UCSD-AML1 (cell line): ENCODE data around the gene GREB1L.
"Not testable (repeated sequence)": the region's sequence is repeated elsewhere in the genome, so short reads cannot be mapped to it uniquely, and the experiment has no call there.

Experiments used
- DNase-seq: peaks from one replicate; lab custom pipeline; 2025; ENCODE audit not compliant: unreplicated experiment; lab: John Stamatoyannopoulos, UW

GREB1L gene

DNA sequence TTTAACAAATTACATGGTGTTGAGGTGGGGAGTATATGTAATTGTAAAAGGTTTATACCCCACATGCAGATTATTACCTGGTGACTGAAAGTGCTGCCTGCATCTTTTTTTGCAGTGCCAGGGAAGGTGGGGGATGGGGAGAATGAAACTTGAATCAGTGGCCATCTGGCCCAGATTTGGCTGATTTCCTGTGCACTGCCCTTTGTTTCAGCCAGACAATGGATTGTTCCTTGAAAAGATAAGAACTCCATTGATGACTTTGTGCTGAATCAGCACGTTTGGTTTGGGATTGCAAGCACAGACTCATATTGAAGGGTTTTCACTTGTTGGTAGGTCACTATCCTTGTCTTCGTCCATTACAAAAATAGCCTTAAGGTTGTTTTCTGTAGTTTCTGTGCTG, 20.9 kb downstream of the GREB1L start:
- no peak for DNase-seq

DNA sequence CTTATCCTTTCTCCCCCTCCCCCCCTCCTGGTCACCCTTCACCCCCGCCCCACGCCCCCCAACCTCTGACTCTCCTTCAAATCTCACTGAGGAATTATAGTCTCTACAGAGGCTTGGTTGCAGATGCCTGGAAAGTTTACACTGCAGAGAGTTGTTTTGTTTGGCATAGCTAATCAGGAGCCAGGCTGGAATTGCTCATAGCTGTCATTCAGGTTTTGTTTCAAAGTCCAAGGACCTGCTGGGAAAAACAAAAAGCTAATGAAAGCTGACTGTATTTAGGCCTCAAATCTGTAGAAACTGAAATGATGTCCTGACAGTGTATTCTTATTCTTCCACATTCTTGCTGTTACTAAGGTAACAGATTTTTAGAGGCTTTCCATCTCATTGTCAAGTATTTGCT, 22.6 kb downstream of the GREB1L start:
- no peak for DNase-seq

DNA sequence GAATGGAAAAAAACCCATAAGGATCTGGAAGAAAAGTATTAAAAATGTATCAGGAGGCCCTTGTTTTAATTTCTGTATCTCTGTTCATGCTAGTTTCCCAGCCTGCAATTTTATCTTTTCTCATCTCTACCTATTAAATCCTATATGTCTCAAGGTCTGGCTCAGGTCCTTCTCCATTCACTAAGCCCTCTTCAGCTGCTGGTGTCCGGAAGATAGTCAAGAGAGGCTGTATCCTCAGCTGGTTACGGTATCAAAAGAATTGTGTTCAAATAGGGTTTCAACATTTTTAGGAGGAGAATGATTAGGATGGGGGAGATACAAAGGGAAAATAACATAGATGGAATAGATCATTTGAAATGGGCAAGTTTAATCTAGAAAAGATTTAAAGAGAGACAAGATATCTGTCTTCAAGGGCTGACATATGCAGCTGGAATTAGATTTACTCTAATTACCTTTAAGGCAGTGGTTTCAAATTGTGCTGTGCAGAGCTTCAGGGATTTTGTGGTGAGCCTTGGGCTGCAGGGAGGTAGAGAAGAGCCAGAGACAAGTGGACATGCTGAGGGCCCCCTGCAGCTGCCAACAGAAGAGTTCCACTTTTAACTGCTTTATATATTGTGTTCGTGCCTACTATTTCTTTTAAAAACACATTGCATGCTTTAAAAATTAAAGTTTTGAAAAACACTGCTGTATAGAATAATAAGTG, 24.1 kb downstream of the GREB1L start:
- DNase-seq = no peak

DNA sequence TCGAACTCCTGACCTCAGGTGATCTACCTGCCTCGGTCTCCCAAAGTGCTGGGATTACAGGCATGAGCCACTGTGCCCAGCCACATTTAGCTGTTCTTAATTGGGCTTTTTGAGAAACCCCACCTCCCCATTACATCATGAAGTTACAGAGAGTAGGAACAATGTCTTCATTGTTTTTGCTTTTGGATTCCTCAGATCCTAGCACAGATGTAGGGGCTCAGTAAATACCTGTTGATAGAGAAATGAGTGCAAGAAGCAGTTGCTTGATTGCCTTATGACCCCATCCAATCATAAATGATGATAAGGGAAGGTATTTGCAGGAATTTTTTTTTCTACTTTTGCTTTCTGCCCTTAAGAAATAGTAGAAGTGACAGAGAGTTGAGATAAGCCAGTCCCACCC, 25.4 kb downstream of the GREB1L start:
- DNase-seq = no peak

DNA sequence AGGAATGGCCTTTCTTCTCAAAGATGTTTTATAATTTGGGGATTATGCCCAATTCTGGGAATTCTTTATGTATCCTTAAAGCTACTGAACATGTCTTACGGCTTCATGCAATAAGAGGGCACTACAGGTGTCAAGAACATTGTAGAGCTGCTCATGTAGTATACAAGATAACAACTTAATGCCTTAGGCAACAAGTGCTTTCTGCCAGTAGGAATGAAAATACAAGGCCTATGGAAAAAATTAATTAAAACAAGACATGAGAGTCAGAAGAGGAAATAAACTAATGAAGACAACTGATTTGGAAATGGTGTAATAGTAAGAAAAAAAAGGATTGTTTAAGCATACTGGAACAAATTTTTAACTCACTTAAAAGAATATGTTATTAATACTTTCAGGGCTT, 27.3 kb downstream of the GREB1L start:
- no peak for DNase-seq

DNA sequence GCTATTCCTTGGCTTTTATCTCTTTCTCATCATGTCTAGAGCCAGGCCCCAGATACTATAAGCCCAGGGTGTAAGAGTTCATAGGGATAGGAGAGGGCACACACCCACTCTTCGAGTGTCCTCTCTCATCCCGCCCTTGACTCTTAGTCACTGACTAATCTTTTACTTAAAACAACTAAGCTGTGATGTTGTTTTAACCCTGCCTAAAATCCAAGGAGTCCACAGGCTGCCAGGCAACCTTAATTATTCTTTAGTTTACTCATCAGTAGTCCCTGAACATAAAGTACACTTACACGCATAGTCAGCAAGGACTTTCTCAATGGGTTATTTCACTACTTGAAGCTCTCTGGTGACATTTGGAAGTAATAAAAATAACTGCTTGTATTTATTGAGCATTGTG, 28.4 kb downstream of the GREB1L start:
- DNase-seq = no peak

DNA sequence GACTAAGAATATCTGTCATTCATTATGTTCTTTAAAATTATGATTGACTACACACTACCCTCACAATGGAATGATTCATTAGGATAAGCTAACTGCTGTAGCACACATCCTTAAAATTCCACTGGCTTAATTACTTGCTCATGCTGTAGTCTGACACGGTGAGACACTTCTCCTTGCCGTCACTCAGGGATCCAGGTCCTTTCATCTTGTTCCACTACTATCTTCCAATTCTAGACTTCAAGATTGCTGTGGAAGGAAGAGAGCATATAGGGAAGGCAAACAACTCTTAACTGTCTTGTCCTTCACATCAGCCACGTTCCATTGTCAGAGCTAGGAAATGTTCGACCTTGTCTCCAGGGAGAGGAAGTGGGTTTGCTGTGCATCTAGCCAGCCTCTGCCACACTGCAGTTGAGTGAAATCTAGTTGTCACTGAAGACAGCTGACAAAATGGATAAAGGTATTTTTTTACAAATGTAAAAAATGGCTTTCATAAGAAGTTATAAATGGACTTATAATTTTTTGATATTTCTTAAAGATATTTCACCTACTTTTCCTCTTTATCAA, 30.1 kb downstream of the GREB1L start:
- no peak for DNase-seq

DNA sequence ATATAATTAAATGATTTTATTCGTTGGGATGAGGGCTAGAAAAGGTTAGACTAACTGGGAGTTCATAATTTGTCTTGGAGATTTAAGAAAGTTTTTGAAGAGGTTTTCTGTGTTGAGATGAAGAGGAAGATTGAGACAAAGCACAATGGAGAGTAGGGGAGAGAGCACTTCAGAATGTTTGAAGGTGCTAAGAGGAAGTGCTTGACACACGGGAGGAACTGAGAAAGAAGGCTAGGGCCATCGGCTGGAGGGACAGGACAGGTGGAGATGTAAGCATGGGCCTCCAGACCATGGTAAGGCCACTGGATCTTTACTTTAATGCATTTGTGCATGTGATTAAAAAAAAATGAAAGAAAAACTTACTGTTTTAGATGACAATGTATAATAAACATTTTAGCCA, 31.5 kb downstream of the GREB1L start:
- no peak for DNase-seq

DNA sequence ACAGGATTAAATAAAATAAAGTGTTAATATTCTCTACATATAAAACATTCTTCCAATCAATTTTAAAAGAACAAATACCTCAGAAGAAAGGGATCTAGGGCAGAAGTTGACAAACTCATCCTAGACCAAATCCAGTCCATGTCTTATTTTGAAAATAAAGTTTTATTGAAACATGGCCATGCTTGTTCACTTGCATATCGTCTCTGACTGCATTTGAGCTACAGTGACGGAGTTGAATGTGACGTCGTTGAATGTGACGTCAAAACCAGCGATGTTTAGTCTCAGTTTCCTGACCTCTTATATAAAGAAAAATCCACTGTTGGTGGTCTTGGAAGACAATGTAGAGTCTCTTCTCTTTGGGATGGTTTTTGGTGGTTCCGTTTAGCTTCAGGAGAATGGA, 33.6 kb downstream of the GREB1L start:
- no peak for DNase-seq

DNA sequence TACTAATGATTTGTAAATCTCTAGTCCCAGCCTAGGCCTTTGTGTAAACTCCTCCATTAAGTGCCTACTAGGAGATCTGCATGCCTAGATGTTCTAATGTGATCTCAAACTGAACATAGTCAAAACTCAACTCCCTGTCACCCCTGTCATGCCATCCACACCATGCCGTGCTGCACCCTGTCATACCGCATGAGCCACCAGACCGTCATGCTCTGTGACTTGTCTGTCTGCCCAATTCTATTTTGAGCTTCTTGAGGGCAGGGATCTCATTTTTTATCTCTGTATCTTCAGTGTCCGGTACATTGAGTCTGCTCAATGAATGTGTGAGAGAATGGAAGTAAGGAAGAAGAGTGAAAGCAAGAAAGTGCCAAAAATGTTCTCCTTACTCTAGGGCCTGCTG, 35.5 kb downstream of the GREB1L start:
- no peak for DNase-seq

DNA sequence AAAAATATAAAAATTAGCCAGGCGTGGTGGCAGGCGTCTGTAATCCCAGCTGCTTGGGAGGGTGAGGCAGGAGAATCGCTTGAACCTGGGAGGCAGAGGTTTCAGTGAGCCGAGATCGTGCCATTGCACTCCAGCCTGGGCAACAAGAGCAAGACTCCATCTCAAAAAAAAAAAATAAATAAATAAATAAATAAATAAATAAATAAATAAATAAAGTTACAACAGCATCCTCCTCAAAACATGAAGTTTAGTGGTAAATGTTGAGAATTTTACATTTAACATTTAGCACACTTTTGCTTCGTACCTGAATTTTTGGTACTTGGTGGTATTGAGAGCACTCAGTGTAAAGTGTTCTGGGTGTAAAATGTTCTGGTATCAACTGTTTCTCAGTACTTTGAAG, 36.2 kb downstream of the GREB1L start:
- not testable (repeated sequence) for DNase-seq

DNA sequence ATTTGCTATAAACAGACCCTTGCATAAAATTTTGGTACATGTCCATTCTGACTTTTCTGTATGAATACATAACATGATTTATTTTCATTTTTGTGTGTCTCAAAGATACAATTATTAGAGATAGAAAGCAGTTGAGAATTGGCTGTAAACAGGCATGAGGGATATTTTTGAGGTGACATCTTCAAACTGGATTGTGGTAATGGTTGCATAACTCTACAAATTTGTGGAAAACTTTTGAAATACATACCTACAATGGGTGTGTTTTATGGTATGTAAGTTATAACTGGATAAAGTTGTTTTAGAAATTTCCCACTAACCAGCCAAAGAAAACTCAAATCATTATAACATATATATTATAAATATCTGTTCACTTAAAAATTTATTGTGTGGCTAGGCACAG, 39.6 kb downstream of the GREB1L start:
- DNase-seq = no peak

DNA sequence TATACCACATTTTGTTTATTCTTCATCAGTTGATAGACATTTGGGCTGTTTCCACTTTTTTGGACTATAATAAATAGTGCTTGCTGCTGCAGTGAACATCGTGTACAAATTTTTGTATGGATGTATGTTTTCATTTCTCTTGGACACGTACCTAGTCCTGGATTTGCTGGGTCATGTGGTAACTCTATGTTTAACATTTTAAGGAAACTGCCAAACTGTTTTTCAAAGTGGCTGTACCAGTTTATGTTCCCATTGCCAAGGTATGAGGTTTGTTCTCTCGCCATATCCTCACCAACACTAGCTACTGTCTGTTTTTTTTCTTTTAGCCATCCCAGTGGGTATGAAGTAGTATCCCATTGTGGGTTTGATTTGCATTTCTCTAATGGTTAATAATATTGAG, 42.5 kb downstream of the GREB1L start:
- no peak for DNase-seq

DNA sequence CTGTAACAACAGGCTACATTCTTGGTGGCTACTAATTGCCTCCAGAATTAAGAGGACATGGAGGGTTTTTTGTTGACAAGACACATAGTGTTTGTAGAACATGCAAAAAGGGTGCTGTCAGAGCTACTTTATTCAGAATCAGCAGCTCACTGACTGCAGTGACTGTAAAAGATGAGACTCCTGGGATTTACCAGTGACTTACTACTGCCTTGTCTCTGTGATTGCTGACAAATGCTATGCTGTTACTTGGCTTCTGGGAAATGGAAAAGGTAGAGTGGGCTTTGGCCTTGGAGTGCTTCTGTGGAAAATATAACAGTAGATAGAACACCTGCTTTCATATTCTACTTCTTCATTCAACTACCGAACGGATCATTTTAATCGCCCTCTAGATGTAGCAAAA, 47.8 kb downstream of the GREB1L start:
- no peak for DNase-seq

DNA sequence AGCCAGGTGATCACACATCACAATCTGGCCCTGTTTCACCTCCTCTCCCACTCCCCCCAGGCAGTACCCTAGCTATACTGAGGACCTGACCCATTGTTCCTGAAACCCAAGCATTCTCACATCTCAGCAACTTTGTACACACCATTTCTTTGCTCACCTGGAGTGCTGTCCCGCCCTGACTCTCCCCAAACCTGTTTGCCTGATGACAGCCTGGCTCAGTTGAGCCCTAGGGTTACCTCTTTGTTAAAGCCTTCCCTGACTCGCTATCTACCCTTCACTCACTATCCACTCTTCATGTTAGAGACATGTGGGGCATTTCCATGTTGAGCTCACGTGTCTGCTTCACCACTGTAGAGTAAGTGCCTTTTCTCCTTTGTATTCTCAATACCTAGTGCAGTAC, 49.1 kb downstream of the GREB1L start:
- no peak for DNase-seq

DNA sequence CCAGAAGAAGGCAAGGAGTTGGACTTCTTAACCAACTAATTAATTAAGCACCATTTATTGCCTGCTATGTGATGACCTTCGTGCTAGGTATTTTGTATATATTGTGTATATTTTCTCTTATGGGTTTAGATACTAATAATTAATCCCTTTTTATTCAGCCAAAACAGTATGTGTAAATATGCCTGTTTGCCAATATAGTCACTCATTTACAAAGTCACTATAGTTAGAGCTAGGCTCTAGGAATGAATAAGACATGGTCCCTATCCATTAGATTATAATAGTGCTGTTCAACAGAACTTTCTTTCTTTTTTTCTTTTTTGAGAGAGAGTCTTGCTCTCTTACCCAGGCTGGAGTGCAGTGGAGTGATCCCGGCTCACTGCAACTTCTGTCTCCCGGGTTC, 51.4 kb downstream of the GREB1L start:
- DNase-seq = no peak

DNA sequence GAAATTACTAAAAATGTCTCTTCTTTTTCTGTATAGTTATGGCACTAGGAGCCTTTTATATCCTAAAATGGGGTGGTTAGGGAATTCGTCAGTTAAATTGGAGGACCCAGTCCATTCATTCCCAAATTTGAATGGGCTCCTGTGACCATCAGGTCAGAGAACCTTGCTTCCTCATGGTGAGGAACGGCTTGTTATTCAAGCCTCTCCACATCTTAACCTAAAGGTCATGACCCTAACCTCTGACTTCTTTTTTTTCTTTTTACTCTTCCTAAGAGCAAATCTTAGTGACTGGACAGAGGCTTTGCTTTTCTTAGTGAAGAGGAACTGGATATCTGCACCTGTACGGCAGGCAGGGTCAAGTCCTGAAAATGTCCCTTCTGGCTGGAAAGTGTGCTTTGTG, 53.1 kb downstream of the GREB1L start:
- no peak for DNase-seq

DNA sequence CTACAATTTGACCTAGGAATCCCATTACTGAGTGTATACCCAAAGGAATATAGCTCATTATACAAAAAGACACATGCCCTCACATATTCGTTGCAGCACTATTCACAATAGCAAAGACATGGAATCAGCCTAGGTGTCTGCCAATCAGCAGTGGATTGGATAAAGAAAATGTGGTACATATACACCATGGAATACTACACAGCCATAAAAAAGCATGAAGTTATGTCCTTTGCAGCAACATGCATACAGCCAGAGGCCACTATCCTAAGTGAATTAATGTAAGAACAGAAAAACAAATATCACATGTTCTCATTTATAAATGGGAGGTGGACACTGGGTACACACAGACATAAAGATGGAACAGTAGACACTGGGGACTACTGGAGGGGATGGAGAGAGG, 54.0 kb downstream of the GREB1L start:
- DNase-seq = no peak

DNA sequence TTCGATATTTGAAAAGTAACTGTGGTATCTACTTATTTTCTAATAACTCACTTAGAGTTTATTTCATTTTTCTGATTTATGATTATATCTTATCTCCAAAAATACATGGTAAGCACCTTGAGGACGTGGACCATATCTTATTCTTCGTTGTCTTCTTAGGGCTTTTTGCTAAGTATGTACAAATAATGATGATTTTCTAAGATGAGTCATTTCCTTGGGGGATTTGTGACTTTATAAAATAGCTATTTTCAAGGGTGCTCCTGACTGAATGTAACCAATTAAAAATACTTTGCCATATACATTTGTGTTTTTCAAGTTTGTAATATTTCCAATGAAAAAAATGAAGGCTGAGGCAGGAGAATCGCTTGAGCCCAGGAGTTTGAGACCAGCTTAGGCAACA, 56.3 kb downstream of the GREB1L start:
- DNase-seq = no peak

DNA sequence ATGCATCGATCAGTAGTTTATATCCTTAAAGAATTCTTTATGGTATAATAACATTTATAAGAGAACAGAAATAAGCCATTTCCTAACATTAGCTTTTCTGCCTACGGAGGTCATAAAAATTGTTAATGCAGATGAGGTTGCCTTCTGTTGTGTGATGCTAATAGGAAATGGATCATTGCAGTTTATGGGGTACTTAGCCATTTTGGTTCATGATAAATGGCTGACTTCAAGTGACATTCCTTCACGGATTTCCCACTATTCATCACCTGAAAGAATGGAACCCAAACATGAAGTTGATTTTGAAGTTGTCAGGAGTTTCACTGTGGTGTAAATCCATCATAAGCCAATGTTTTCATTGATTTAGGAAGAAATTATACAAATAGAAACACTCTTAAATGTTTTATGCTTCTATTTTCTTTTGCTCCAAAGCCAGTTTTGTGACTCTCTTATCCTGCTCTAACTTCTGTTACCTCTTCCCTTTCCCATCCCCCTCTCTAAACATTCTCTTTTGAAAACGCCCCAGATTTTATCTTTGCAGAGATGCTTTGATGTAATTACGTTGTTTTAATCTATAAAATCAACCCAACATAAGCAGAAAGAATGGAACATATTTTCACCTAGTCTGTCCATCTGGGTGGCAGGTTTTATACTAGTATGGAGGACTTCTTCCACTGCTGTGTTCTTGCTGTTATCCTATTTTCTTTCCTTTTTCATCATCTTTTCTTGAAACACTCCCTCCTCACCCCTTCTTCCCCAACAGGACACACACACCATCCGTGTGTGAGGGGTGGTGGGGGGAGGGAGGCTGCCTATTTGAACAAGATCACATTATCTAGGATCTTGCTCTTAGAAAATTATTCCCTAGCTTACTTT, 58.2 kb downstream of the GREB1L start:
- no peak for DNase-seq

DNA sequence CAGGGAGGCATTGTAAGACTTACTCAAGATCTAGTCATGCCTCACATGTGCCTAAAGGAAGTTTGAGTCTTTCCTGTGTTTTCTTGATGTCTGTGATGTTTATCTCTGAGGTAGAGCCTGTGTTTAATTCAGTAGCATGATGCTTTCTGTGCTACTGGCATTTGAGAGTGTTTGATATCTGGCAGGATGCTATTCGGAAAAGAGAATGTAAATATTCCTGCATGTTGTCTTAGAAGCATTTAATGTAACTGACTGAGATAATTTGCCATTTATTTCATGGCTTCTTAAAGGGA, 58.8 kb downstream of the GREB1L start:
- DNase-seq = no peak

DNA sequence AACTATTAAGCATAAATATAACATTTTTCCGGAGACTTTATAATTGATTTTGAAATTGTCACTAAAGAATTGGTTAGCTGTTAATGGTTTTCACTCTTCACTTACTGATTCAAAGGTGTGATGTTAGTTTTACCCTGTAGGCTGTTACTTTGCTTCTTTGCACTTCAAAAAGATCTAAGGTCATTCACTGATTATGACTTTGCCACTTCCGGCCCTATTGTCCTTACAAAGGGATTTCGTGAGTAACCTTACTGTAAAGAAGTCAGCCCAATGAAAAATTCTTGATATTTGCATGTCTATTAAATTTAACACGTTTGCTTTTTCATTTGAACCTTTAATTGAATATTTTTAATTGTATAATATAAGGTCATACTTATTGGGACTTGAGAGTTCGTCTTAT, 61.4 kb downstream of the GREB1L start:
- DNase-seq = no peak

DNA sequence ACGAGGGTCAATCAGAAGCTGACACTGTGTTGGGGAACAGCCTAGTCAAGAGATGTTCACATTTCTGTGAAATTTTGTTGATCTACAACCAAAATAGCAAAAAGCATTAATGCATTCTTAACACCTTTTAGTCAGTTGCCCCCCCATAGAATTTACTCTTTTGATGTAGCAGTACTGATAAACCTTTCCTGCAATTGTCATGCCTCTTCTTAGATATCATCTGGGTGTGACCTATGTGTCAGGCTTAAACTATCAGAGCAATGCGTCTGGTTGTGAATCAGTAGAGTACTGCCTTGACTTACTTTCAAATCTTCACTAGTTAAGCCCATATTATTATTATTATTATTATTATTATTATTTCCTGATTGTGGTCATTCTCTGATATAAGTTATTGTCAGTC, 61.9 kb downstream of the GREB1L start:
- DNase-seq = no peak
